PC-3 (cell line): ENCODE data around the gene TMEM132D.

Source experiments
- EZH2 ChIP-seq: fragments of 300-600 bp; sonication (generic); IDR thresholded peaks from one replicate; pipeline ENCODE4 v1.6.1; 2017; ENCODE audit warnings: antibody characterized with exemption, mild to moderate bottlenecking, low read length; ENCODE audit not compliant: unreplicated experiment
- TF ChIP-seq, protein P1 (sequence below): fragments of 300-600 bp; sonication (generic); conservative IDR thresholded peaks from 2 replicates; pipeline ENCODE4 v1.5.1; 2017; ENCODE audit warnings: antibody characterized with exemption, low read depth, mild to moderate bottlenecking, low read length

DNA sequence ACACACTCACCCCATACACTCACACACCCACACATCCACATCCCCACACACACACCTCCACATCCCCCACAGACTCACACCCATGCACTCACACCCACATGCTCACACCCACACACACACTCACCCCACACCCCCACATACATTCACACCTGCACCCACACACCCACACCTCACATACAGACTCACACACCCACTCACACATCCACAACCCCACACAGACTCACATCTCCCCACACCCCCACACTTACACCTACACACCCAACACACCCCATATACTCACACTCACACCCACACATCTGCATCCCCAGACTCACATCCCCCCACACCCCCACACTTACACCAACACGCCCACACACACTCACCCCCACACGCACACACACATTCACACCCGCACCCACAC is 878.8 kb downstream of the TMEM132D start:
- TF ChIP-seq, protein P1, sequence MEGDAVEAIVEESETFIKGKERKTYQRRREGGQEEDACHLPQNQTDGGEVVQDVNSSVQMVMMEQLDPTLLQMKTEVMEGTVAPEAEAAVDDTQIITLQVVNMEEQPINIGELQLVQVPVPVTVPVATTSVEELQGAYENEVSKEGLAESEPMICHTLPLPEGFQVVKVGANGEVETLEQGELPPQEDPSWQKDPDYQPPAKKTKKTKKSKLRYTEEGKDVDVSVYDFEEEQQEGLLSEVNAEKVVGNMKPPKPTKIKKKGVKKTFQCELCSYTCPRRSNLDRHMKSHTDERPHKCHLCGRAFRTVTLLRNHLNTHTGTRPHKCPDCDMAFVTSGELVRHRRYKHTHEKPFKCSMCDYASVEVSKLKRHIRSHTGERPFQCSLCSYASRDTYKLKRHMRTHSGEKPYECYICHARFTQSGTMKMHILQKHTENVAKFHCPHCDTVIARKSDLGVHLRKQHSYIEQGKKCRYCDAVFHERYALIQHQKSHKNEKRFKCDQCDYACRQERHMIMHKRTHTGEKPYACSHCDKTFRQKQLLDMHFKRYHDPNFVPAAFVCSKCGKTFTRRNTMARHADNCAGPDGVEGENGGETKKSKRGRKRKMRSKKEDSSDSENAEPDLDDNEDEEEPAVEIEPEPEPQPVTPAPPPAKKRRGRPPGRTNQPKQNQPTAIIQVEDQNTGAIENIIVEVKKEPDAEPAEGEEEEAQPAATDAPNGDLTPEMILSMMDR = no peak
- no peak for TF ChIP-seq EZH2
